ENCODE measurements around the gene MESP1. TPM values are rescaled to one million over a fixed set of nuclear protein-coding genes. Genes with fewer than 3 reads are reported as not detected.

Gene MESP1
- total RNA-seq, 2 experiments from 2014 or later = 0.22 TPM; not detected in 1

- ChIA-PET CTCF (no interaction called here), POLR2A (no interaction called here)
- TF ChIP-seq, protein P1, sequence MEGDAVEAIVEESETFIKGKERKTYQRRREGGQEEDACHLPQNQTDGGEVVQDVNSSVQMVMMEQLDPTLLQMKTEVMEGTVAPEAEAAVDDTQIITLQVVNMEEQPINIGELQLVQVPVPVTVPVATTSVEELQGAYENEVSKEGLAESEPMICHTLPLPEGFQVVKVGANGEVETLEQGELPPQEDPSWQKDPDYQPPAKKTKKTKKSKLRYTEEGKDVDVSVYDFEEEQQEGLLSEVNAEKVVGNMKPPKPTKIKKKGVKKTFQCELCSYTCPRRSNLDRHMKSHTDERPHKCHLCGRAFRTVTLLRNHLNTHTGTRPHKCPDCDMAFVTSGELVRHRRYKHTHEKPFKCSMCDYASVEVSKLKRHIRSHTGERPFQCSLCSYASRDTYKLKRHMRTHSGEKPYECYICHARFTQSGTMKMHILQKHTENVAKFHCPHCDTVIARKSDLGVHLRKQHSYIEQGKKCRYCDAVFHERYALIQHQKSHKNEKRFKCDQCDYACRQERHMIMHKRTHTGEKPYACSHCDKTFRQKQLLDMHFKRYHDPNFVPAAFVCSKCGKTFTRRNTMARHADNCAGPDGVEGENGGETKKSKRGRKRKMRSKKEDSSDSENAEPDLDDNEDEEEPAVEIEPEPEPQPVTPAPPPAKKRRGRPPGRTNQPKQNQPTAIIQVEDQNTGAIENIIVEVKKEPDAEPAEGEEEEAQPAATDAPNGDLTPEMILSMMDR (IDR thresholded peaks at IDR 0.05) = no peak
- no peak overlapping the region for H3K4me3 Mint-ChIP-seq
- H3K9me3 Mint-ChIP-seq = no peaks in the 10 kb centered on the region
- no peaks in the 10 kb centered on the region for H3K27me3 ChIP-seq (ENCODE audit: control insufficient read depth in 1 of 2, insufficient read depth in 2 of 2, low read length in 2 of 2)
- no peak overlapping the region for H3K4me3 ChIP-seq (ENCODE audit: low read length)
- H3K27ac Mint-ChIP-seq = no peak overlapping the region
- H3K4me1 Mint-ChIP-seq (ENCODE audit: low read depth) = no peaks in the 10 kb centered on the region
- intact Hi-C loops (cut with DNase I, micrococcal nuclease) = no loop called here
- no peak overlapping the region for H3K27ac ChIP-seq (ENCODE audit: low read depth in 1 of 2, low read length in 2 of 2)
- no peaks in the 10 kb centered on the region for H3K4me1 ChIP-seq (ENCODE audit: insufficient read depth, low read length)
- DNase-seq (no peak), ATAC-seq (ENCODE audit: poor library complexity) (no peak)
- H3K36me3 Mint-ChIP-seq (ENCODE audit: low read depth) = no peaks in the 10 kb centered on the region
- no peaks in the 10 kb centered on the region for H3K9me3 ChIP-seq (ENCODE audit: control insufficient read depth in 1 of 2, insufficient read depth in 1 of 2, low read length in 2 of 2)
- no peaks in the 10 kb centered on the region for H3K27me3 Mint-ChIP-seq
- H3K36me3 ChIP-seq (ENCODE audit: insufficient read depth, low read length) = no peaks in the 10 kb centered on the region
Measured at GRCh38 chr15:89767411-89767915, 16.4 kb upstream of the MESP1 start.

DNA sequence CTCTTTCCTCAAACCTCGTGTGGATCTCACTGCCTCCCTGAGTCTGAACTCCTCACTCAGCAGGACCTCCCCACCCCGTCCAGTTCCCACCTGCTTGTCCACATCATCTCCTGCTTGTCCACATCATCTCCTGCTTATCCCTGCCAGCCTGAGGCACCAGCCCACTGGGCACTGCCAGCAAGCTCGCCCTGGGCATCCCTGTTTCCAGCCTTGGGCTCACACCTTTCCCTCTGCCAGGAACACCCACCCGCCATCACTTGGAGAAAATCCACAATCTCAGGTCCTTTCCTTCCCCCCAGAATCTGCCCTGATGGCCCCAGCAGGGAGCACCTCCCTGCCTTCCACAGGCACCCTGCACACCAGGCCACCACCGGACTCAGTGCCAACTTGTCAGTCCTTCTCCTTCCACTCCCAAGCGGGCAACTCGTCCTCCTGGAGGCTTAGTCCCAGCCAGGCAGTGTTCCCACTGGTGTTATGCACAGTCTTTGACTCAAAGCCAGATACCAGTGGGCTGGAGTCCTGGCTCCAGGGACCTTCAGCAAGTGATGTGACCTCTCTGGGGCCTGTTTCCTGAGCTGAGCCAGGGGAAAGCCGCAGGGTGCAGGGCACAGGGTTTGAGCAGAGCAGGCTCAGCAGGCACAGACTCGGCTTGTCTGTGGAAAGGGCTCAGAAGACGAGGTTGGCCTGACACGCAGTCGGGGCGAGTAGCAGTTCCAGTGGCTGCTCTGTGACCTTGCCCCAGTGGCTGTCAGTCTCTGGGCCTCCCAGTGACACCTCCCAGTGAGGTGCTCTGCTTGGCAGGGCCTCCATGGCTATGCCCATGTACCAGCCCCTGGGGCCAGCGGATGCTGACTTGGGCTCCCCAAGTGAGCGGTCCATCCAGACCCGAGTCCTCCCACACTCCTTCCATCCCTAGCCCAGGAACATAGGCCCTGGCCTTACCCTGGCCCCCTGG is 15.6 kb upstream of the MESP1 start:
- Mint-ChIP-seq H3K4me3 (no peak overlapping the region), H3K27ac (no peak overlapping the region), H3K4me1 (ENCODE audit: low read depth) (no peaks in the 10 kb centered on the region), H3K9me3 (no peaks in the 10 kb centered on the region), H3K27me3 (no peaks in the 10 kb centered on the region), H3K36me3 (ENCODE audit: low read depth) (no peaks in the 10 kb centered on the region)
- no peak for ATAC-seq (ENCODE audit: poor library complexity)
- no peak for DNase-seq
- POLR2A ChIA-PET = no interaction called here
- CTCF ChIA-PET = no interaction called here
- no peaks in the 10 kb centered on the region for H3K9me3 ChIP-seq (ENCODE audit: control insufficient read depth in 1 of 2, insufficient read depth in 1 of 2, low read length in 2 of 2)
- H3K36me3 ChIP-seq (ENCODE audit: insufficient read depth, low read length) = no peaks in the 10 kb centered on the region
- H3K4me3 ChIP-seq (ENCODE audit: low read length) = no peak overlapping the region
- no peaks in the 10 kb centered on the region for H3K4me1 ChIP-seq (ENCODE audit: insufficient read depth, low read length)
- TF ChIP-seq, protein P1 (IDR thresholded peaks at IDR 0.05) = no peak
- intact Hi-C loops (cut with DNase I, micrococcal nuclease) = no loop called here
- H3K27ac ChIP-seq (ENCODE audit: low read depth in 1 of 2, low read length in 2 of 2) = no peak overlapping the region
- no peaks in the 10 kb centered on the region for H3K27me3 ChIP-seq (ENCODE audit: control insufficient read depth in 1 of 2, insufficient read depth in 2 of 2, low read length in 2 of 2)

- no peaks in the 10 kb centered on the region for H3K27me3 Mint-ChIP-seq
- H3K27ac Mint-ChIP-seq = no peak overlapping the region
- ChIA-PET CTCF (no interaction called here), POLR2A (no interaction called here)
- Histone ChIP-seq H3K4me1 (ENCODE audit: insufficient read depth, low read length) (peaks cover under 1% of the 10 kb centered on the region), H3K9me3 (ENCODE audit: control insufficient read depth in 1 of 2, insufficient read depth in 1 of 2, low read length in 2 of 2) (no peaks in the 10 kb centered on the region), H3K4me3 (ENCODE audit: low read length) (no peak overlapping the region), H3K27me3 (ENCODE audit: control insufficient read depth in 1 of 2, insufficient read depth in 2 of 2, low read length in 2 of 2) (no peaks in the 10 kb centered on the region), H3K36me3 (ENCODE audit: insufficient read depth, low read length) (no peaks in the 10 kb centered on the region), H3K27ac (ENCODE audit: low read depth in 1 of 2, low read length in 2 of 2) (no peak overlapping the region)
- TF ChIP-seq, protein P1 (IDR thresholded peaks at IDR 0.05) = no peak
- no peaks in the 10 kb centered on the region for H3K4me1 Mint-ChIP-seq (ENCODE audit: low read depth)
- H3K9me3 Mint-ChIP-seq = no peaks in the 10 kb centered on the region
- H3K36me3 Mint-ChIP-seq (ENCODE audit: low read depth) = no peaks in the 10 kb centered on the region
- intact Hi-C loops (cut with DNase I, micrococcal nuclease) = no loop called here
- H3K4me3 Mint-ChIP-seq = no peak overlapping the region
- ATAC-seq (ENCODE audit: poor library complexity) (no peak), DNase-seq (no peak)
Measured at GRCh38 chr15:89765694-89766093, 14.6 kb upstream of the MESP1 start.

All from CD4-positive, alpha-beta T cell (primary cell).